NCI-H446 (cell line): Measurements from ENCODE around the gene ANKRD24.
"Not testable (repeated sequence)": the region's sequence is repeated elsewhere in the genome, so short reads cannot be mapped to it uniquely, and the experiment has no call there.

Experiments used
- DNase-seq, 2 experiments: peaks; one replicate each; lab custom pipeline; 2025; lab: John Stamatoyannopoulos, UW

ANKRD24 gene

GRCh38 chr19:4197625-4198466 is 15.4 kb downstream of the ANKRD24 start:
- DNase-seq, result no peak

- no peak for DNase-seq
Measured at GRCh38 chr19:4198467-4199126, 16.1 kb downstream of the ANKRD24 start.

DNA sequence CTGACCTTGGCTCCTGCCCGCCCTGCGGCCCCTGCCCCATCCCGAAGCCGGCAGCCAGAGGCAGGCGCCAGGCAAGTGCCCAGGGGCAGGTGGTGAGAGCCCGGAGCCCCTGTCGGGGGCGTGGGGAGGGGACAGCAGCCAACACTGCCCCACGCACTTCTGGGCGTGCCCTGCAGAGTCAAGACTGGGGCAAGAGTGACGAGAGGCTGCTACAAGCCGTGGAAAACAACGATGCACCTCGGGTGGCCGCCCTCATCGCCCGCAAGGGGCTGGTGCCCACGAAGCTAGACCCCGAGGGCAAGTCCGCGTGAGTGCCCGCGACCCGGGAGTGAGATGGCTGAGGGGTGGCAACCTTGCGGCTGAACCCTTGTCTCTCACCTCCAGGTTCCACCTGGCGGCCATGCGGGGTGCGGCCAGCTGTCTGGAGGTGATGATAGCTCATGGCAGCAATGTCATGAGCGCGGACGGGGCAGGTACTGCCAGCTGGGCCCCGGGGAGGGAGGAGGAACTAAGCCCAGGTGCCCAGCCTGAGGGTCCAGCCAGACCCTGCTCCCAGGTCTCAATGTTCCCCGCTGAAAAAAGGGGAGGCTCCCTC is 17.3 kb downstream of the ANKRD24 start:
- DNase-seq, result no peak

- DNase-seq, result no peak
Measured at GRCh38 chr19:4200940-4201542, 18.6 kb downstream of the ANKRD24 start.

DNA sequence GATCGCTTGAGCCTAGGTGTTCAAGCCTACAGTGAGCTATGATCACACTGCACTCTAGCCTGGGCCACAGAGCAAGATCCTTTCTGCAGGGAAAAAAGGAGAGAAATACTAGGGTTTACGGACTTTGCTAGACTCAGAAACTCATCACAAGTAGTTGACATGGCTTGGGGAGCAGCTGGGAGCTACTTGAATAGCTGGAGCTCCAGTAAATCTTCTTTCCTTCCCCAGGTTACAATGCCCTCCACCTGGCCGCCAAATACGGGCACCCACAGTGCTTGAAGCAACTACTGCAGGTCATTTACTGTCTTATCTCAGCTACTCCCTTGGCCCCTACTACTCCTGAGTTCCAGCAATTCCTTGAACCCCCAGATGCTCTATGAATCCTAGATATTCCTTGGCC is 19.3 kb downstream of the ANKRD24 start:
- DNase-seq, result no peak

DNA sequence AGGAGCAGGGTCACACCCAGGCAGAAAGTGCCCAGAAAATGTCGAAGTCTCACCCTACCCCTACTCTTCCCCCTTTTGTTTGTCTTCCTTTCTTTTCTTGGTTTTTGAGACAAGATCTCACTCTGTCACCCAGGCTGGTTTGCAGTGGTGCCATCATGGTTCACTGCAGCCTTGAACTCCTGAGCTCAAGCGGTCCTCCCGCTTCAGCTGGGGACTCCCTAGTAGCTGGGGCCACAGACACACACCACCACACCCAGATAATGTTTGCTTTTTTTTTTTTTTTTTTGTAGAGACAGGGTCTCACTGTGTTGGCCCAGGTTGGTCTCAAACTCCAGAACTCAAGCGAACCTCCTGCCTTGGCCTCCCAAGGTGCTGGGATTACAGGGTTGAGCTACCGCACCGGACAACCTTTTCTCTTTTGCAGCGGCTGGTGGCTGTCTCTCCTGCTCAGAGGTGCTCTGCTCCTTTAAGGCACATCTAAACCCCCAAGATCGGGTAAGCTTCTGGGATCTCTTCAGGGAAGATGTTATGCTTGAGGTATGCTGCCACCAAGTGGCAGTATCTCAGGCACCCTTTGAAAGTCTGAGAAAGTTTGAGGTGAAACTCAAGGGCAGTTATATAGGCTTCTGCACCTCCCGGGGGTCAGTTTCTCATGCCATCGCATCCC is 24.5 kb downstream of the ANKRD24 start:
- peak in 1 of 2 experiments; percentile 27 for DNase-seq

DNA sequence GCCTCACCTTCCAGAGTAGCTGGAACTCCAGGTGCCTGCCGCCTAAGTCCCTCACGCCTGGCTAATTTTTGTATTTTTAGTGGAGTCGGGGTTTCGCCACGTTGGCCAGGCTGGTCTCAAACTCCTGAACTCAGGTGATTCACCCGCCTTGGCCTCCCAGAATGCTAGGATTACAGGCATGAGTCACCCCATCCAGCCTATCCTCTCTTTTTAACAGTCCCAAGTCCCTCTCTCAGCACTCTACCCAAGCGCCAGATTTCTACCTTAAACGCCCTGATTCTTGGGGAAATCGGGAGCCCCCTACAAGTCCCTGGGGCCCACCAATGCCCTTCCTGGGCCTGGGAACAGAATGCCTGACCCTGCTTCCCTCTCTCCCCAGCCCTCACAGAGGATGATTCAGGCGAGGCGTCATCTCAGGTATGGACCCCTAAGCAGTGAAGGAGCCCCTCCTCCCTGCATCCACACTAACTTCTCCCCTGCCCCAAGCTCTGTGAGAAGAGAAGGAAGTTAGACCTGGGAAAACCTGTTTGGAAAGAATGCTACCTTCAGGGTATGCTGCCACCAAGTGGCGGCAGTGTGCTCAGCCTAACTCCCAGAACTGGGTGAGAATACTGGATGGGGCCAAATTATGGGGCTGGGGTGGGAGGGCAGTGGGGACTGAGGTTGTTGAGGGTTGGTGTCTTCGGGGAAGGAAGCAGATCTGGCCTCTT is 26.1 kb downstream of the ANKRD24 start:
- DNase-seq, result peak in 1 of 2 experiments; percentile 38

- DNase-seq, result no peak
Measured at GRCh38 chr19:4210166-4210731, 27.8 kb downstream of the ANKRD24 start.

- DNase-seq, result no peak
Measured at GRCh38 chr19:4213116-4213515, 30.6 kb downstream of the ANKRD24 start.

DNA sequence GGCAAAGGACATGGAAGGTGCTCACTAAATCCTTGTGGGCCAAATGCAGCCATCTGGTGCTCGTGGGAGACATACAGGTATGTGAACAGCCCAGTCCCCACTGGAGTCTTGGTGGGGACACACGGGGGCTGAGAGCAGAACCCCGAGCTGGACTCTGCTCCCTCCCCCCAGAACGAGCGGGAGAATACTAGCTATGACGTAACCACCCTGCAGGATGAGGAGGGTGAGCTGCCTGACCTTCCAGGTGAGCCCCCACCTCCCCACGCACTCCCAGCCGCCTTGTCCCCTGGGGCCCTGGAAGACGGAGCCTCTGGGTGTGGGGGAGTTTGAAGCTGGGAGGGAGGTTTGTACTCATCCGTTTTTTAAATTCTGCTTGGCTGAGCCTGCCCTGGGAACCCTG is 33.3 kb downstream of the ANKRD24 start:
- no peak for DNase-seq

DNA sequence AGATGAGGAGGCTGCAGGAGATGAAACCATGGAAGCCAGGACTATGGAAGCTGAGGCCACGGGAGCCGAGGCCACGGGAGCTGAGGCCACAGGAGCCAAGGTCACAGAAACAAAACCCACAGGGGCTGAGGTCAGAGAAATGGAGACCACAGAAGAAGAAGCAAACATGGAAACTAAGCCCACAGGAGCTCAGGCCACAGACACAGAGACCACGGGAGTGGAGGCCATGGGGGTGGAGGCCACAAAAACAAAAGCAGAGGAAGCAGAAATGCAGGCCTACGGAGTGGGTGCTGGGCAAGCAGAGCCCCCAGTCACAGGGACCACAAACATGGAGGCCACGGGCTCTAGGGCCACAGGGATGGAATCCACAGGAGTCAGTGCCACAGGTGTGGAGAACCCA is 34.4 kb downstream of the ANKRD24 start:
- no peak for DNase-seq

- no peak for DNase-seq
Measured at GRCh38 chr19:4217429-4218264, 35.2 kb downstream of the ANKRD24 start.

GRCh38 chr19:4218523-4218922 is 36.0 kb downstream of the ANKRD24 start:
- not testable (repeated sequence) for DNase-seq

DNA sequence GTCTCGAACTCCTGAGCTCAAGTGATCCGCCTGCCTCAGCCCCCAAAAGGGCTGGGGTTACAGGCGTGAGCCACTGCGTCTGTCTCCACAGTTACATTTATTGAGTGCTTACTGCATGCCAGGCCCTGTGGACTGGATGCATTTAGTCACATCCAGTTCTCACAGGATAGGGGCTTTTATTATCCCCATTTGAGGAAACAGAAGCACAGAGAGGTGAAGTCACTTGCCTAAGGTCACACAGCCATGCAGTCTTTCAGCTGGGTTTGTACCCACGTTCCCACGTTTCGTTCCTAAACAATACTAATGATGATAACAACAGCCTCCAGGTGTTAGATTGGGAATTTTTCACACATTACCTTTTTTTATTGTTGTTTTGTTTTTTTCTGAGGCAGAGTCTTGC is 37.7 kb downstream of the ANKRD24 start:
- DNase-seq, result no peak

- DNase-seq, result no peak
Measured at GRCh38 chr19:4224470-4224869, 42.0 kb downstream of the ANKRD24 start.

GRCh38 chr19:4225885-4226284 is 43.4 kb downstream of the ANKRD24 start:
- DNase-seq, result no peak

DNA sequence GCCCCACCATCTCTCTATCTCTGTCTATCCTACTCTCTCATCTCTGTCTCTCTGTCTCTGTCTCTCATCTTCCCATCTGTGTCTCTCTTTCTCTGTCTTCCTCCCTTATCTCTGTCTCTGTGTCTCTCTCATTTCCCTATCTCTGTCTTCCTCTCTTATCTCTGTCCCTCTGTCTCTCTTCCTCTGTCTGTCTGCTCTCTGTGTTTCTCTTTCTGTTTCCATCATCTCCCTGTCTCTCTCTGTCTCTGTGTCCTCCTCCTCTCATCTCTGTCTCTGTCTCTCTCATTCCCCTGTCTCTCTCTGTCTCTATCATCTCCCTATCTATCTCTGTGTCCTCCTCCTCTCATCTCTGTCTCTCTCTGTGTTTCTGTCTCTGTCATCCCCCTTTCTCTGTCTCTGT is 45.3 kb downstream of the ANKRD24 start:
- DNase-seq, result no peak

GRCh38 chr19:4228765-4229178 is 46.3 kb downstream of the ANKRD24 start:
- DNase-seq, result no peak

- no peak for DNase-seq
Measured at GRCh38 chr19:4229179-4229931, 46.9 kb downstream of the ANKRD24 start, which contains the start of gene EBI3. TSS of gene EBI3 (plus strand) at chr19:4229523. CDS start at chr19:4229551, 28 bp downstream.
